B cell (primary cell): ENCODE measurements around the gene CDK4.

Source experiments
- EZH2 ChIP-seq: IDR thresholded peaks from 2 replicates; pipeline ENCODE4 v1.6.1; 2012; ENCODE audit warnings: borderline replicate concordance, low read depth, mild to moderate bottlenecking, moderate library complexity, low read length; ENCODE audit not compliant: insufficient read depth, poor library complexity, severe bottlenecking
- TF ChIP-seq, protein P1 (sequence below): fragments of 200-600 bp; IDR thresholded peaks from one replicate; pipeline ENCODE4 v1.8.0; 2022; ENCODE audit warnings: antibody characterized with exemption, mild to moderate bottlenecking

DNA sequence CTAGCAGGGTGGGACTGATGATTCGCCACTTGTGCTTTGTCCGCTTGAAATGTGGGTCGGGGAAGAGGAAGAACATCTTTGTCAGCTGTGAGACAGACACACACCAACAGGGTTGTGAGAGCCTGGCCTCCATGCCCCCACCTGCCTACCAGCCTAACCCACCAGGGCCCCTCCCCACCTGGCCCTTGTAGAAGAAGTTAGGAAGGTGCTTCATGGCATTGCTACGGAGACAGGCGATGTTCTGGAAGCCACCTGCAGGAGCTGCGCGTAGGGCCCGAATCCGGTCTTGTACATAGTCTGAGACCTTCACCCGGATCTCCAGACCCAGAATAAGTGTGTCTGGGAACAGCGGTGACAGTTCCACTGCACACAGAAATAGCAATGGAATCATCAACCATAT lies 17.5 kb upstream of the CDK4 start:
- TF ChIP-seq, protein P1, sequence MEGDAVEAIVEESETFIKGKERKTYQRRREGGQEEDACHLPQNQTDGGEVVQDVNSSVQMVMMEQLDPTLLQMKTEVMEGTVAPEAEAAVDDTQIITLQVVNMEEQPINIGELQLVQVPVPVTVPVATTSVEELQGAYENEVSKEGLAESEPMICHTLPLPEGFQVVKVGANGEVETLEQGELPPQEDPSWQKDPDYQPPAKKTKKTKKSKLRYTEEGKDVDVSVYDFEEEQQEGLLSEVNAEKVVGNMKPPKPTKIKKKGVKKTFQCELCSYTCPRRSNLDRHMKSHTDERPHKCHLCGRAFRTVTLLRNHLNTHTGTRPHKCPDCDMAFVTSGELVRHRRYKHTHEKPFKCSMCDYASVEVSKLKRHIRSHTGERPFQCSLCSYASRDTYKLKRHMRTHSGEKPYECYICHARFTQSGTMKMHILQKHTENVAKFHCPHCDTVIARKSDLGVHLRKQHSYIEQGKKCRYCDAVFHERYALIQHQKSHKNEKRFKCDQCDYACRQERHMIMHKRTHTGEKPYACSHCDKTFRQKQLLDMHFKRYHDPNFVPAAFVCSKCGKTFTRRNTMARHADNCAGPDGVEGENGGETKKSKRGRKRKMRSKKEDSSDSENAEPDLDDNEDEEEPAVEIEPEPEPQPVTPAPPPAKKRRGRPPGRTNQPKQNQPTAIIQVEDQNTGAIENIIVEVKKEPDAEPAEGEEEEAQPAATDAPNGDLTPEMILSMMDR = no peak
- TF ChIP-seq EZH2 = no peak
